Sigmoid colon (tissue), 7 donors: ENCODE data around the gene ALDOA. TPM values are rescaled to one million over a fixed set of nuclear protein-coding genes. Genes with fewer than 3 reads are reported as not detected.
A peak's percentile ranks its signal among the peaks of the same experiment; 100 is the strongest.

Source experiments
- DNase-seq: peaks from one replicate; pipeline ENCODE4 v3.0.0-alpha.2; 2019
- H3K27ac ChIP-seq, 4 donors: fragments of 200-600 bp; sonication (generic); one replicate each; pipeline ENCODE4 v1.5.1; 2016 to 2019; ENCODE audit warnings: mild to moderate bottlenecking in 1 of 4
- H3K27me3 ChIP-seq, 3 donors: fragments of 200-600 bp; sonication (generic); one replicate each; pipeline ENCODE4 v1.5.1; 2019; ENCODE audit warnings: mild to moderate bottlenecking in 1 of 3
- H3K36me3 ChIP-seq, 4 donors: fragments of 200-600 bp; sonication (generic); one replicate each; pipeline ENCODE4 v1.5.1; 2016 to 2019
- H3K4me1 ChIP-seq, 4 donors: fragments of 200-600 bp; sonication (generic); one replicate each; pipeline ENCODE4 v1.5.1; 2017 to 2019
- H3K4me3 ChIP-seq, 4 donors: fragments of 200-600 bp; sonication (generic); one replicate each; pipeline ENCODE4 v1.5.1; 2017 to 2019; ENCODE audit warnings: mild to moderate bottlenecking in 2 of 4, moderate library complexity in 1 of 4
- H3K9me3 ChIP-seq, 4 donors: fragments of 200-600 bp in 3 of 4; sonication (generic) in 3 of 4; one replicate each; pipeline versions ENCODE4 v1.5.1 to v1.6.1; 2013 to 2019
- CTCF ChIP-seq, 4 experiments: fragments of 450-650 bp in 3 of 4; fragments of 200-600 bp in 1 of 4; IDR thresholded peaks; one replicate each; pipeline ENCODE4 v1.5.1; 2016 to 2019; ENCODE audit warnings: antibody characterized with exemption in 4 of 4, mild to moderate bottlenecking in 3 of 4, moderate library complexity in 2 of 4
- EP300 ChIP-seq, 4 donors: sonication (generic); formaldehyde crosslinking; IDR thresholded peaks; one replicate each; pipeline ENCODE4 v1.6.1; 2017; ENCODE audit warnings: antibody characterized with exemption in 4 of 4
- POLR2A ChIP-seq, 2 donors: fragments of 450-650 bp; IDR thresholded peaks; one replicate each; pipeline ENCODE4 v1.6.1; 2016; ENCODE audit warnings: antibody characterized with exemption in 2 of 2, mild to moderate bottlenecking in 2 of 2, moderate library complexity in 2 of 2
- POLR2AphosphoS5 ChIP-seq, 4 donors: sonication (generic); formaldehyde crosslinking; IDR thresholded peaks; one replicate each; pipeline ENCODE4 v1.6.1; 2017; ENCODE audit warnings: antibody characterized with exemption in 4 of 4
- WGBS, 2 donors: extraction: QIAGEN DNeasy Blood & Tissue Kit; methylation state at CpG; one replicate each; pipeline ENCODE4 v1.1.7; 2013; 5-methylcytosine and 5-hydroxymethylcytosine counted together
- intact Hi-C: fragments of 100-400 bp; cut with DNase I; formaldehyde crosslinking; loops from one replicate; pipeline ENCODE4 v1.15.1; 2023
- polyA plus RNA-seq, 3 donors: library from polyadenylated mRNA; stranded (reverse); fragments of 200-250 nt; gene quantifications; one replicate each; pipeline ENCODE4 v1.2.3, GENCODE V29; 2013
- total RNA-seq, 4 donors: library from RNA; depleted of rRNA; stranded (reverse); fragments of >200 nt; gene quantifications; one replicate each; pipeline ENCODE4 v1.1.0, GENCODE V29; 2016
- donor health status: healthy with polysubstance abuse.
- donor health status: Bipolar disorder and iron deficiency.
- donor health status: healthy.

The ALDOA gene
- total and polyA plus RNA-seq, 7 donors = 905 to 1,667 (median 1,010) TPM

- no peak for DNase-seq
- Histone ChIP-seq H3K27ac (peak overlapping the region; percentile 25 to 53 (median 44)), H3K27me3 (no peaks in the 10 kb centered on the region), H3K36me3 (no peaks in the 10 kb centered on the region), H3K9me3 (no peaks in the 10 kb centered on the region), H3K4me1 (peaks cover 0 to 17% (median 13%) of the 10 kb centered on the region in 4 donors), H3K4me3 (peak overlapping the region; percentile 53 to 80 (median 66))
- 5 to 9% methylated on average over 19 of the region's 19 CpGs for WGBS, 2 donors
- intact Hi-C loops = loop anchor here (5.0 kb wide), 1 partner anchor 44 kb away; the partner anchor contains the start of gene YPEL3
- TF ChIP-seq POLR2A (IDR thresholded peaks at IDR 0.05) (no peak), EP300 (IDR thresholded peaks at IDR 0.05) (no peak), POLR2AphosphoS5 (IDR thresholded peaks at IDR 0.05) (no peak), CTCF (IDR thresholded peaks at IDR 0.05) (no peak)
Observed at GRCh38 chr16:30053376-30054015, 12.1 kb upstream of the ALDOA start.

- TF ChIP-seq CTCF (IDR thresholded peaks at IDR 0.05) (no peak), POLR2AphosphoS5 (IDR thresholded peaks at IDR 0.05) (no peak), POLR2A (IDR thresholded peaks at IDR 0.05) (no peak), EP300 (IDR thresholded peaks at IDR 0.05) (no peak)
- H3K4me1 ChIP-seq = peaks cover 0 to 17% (median 13%) of the 10 kb centered on the region in 4 donors
- no peaks in the 10 kb centered on the region for H3K9me3 ChIP-seq
- no peak overlapping the region for H3K4me3 ChIP-seq
- intact Hi-C loops = loop anchor here (5.0 kb wide), 1 partner anchor 43 kb away; the partner anchor contains the start of gene YPEL3
- WGBS, 2 donors = 83 to 89% methylated on average over 8 of the region's 8 CpGs
- no peaks in the 10 kb centered on the region for H3K27me3 ChIP-seq
- no peaks in the 10 kb centered on the region for H3K36me3 ChIP-seq
- no peak for DNase-seq
- no peak overlapping the region for H3K27ac ChIP-seq
Observed at GRCh38 chr16:30054451-30054850, 11.1 kb upstream of the ALDOA start.

- Histone ChIP-seq H3K4me1 (peaks cover 0 to 17% (median 13%) of the 10 kb centered on the region in 4 donors), H3K4me3 (no peak overlapping the region), H3K27me3 (no peaks in the 10 kb centered on the region), H3K9me3 (no peaks in the 10 kb centered on the region), H3K36me3 (no peaks in the 10 kb centered on the region), H3K27ac (no peak overlapping the region)
- DNase-seq = no peak
- 22 to 34% methylated on average over 10 of the region's 10 CpGs for WGBS, 2 donors
- TF ChIP-seq POLR2A (IDR thresholded peaks at IDR 0.05) = no peak
- TF ChIP-seq POLR2AphosphoS5 (IDR thresholded peaks at IDR 0.05) = no peak
- TF ChIP-seq EP300 (IDR thresholded peaks at IDR 0.05) = no peak
- no peak for TF ChIP-seq CTCF (IDR thresholded peaks at IDR 0.05)
- intact Hi-C loops = loop anchor here (5.0 kb wide), 1 partner anchor 42 kb away; the partner anchor contains the start of gene YPEL3
Observed at GRCh38 chr16:30054959-30055553, 10.5 kb upstream of the ALDOA start.

- no peaks in the 10 kb centered on the region for H3K27me3 ChIP-seq
- H3K36me3 ChIP-seq = no peaks in the 10 kb centered on the region
- H3K9me3 ChIP-seq = no peaks in the 10 kb centered on the region
- no peak for DNase-seq
- peaks cover 0 to 17% (median 12%) of the 10 kb centered on the region in 4 donors for H3K4me1 ChIP-seq
- H3K4me3 ChIP-seq = no peak overlapping the region
- intact Hi-C loops = no loop called here
- peak overlapping the region in 1 of 4 donors; percentile 30 for H3K27ac ChIP-seq
- WGBS, 2 donors = 86 to 88% methylated on average over 4 of the region's 4 CpGs
- TF ChIP-seq CTCF (IDR thresholded peaks at IDR 0.05) = no peak
- TF ChIP-seq POLR2A (IDR thresholded peaks at IDR 0.05) = no peak
- no peak for TF ChIP-seq POLR2AphosphoS5 (IDR thresholded peaks at IDR 0.05)
- no peak for TF ChIP-seq EP300 (IDR thresholded peaks at IDR 0.05)
Observed at GRCh38 chr16:30060346-30060745, 5.2 kb upstream of the ALDOA start.
